Measurements from ENCODE around the gene SMIM1.

The SMIM1 gene

GRCh38 chr1:3727825-3728776 is 44.4 kb upstream of the SMIM1 start:
- Histone ChIP-seq H3K4me3 (ENCODE audit: low read depth, low read length) (no peak overlapping the region), H3K27me3 (replicated peaks) (peaks cover 3% of the 10 kb centered on the region), H3K36me3 (replicated peaks) (no peaks in the 10 kb centered on the region), H3K27ac (no peak overlapping the region)
- TF ChIP-seq CTCF (IDR thresholded peaks at IDR 0.05; ENCODE audit: low read depth, low read length, missing control alignments), result no peak
- no peak for DNase-seq
- in situ Hi-C loops (cut with HindIII; ENCODE audit: low pct_ligation_motif_present, low sequenced_read_pairs), result no loop called here

- Histone ChIP-seq H3K36me3 (replicated peaks) (no peaks in the 10 kb centered on the region), H3K4me3 (ENCODE audit: low read depth, low read length) (no peak overlapping the region), H3K27ac (no peak overlapping the region), H3K27me3 (replicated peaks) (peaks cover 3% of the 10 kb centered on the region)
- DNase-seq, result no peak
- no peak for TF ChIP-seq CTCF (IDR thresholded peaks at IDR 0.05; ENCODE audit: low read depth, low read length, missing control alignments)
- in situ Hi-C loops (cut with HindIII; ENCODE audit: low pct_ligation_motif_present, low sequenced_read_pairs), result no loop called here
These were observed 42.7 kb upstream of the SMIM1 start for GRCh38 chr1:3729594-3730542.

GRCh38 chr1:3730543-3731247 is 41.9 kb upstream of the SMIM1 start:
- H3K27me3 ChIP-seq (replicated peaks), result peaks cover 3% of the 10 kb centered on the region
- no peak overlapping the region for H3K27ac ChIP-seq
- in situ Hi-C loops (cut with HindIII; ENCODE audit: low pct_ligation_motif_present, low sequenced_read_pairs), result no loop called here
- TF ChIP-seq CTCF (IDR thresholded peaks at IDR 0.05; ENCODE audit: low read depth, low read length, missing control alignments), result no peak
- H3K4me3 ChIP-seq (ENCODE audit: low read depth, low read length), result no peak overlapping the region
- no peak for DNase-seq
- H3K36me3 ChIP-seq (replicated peaks), result no peaks in the 10 kb centered on the region

- no peak for TF ChIP-seq CTCF (IDR thresholded peaks at IDR 0.05; ENCODE audit: low read depth, low read length, missing control alignments)
- H3K4me3 ChIP-seq (ENCODE audit: low read depth, low read length), result no peak overlapping the region
- no peaks in the 10 kb centered on the region for H3K36me3 ChIP-seq (replicated peaks)
- peaks cover 3% of the 10 kb centered on the region for H3K27me3 ChIP-seq (replicated peaks)
- no peak for DNase-seq
- in situ Hi-C loops (cut with HindIII; ENCODE audit: low pct_ligation_motif_present, low sequenced_read_pairs), result no loop called here
- no peak overlapping the region for H3K27ac ChIP-seq
These were observed 40.7 kb upstream of the SMIM1 start for GRCh38 chr1:3731583-3732433.
